Measurements from ENCODE around the gene GMDS. TPM values are rescaled to one million over a fixed set of nuclear protein-coding genes. Genes with fewer than 3 reads are reported as not detected.

GMDS gene
- total and polyA plus RNA-seq, 9 donors, result 6.6 to 20.6 (median 11.0) TPM

DNA sequence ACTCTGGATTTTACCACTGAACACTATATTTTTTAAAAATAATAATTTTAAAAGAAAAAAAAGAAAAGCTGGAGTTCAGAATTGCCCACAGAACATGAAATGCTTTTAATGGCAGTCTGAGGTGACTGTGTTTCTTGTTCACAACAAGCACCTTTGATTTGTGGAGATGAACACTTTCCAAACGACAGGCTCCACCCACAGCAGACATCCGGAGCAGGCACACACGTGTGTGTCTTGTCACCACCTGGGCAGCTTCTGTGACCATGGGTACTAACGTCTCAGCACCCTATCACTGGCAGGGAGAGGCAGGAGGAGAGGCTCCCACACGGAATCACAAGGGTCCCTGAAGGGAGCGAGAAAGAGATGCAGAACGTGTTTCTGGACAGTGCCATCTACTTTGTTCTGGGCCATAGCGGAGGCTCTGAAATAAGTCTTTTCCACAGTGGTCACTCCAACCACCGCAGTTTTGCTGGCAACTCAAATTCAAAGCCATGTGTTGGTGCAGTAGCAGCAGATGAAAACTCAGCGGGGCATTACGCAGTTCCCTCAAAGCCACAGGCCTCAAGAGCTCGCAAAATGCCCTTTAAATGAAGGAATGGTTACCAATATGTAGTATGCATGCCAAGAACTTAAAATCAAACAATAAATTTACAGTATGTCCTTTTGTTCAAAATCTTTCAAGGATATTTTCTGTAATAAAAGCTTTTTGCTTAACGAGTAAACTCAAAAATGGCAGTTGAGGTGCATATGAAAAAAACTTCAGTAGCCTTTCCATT is 393.5 kb downstream of the GMDS start:
- 85 to 90% (median 90%) methylated on average over 13 of the region's 13 CpGs for WGBS, 3 donors
- no peak for DNase-seq
- TF ChIP-seq, protein P1, sequence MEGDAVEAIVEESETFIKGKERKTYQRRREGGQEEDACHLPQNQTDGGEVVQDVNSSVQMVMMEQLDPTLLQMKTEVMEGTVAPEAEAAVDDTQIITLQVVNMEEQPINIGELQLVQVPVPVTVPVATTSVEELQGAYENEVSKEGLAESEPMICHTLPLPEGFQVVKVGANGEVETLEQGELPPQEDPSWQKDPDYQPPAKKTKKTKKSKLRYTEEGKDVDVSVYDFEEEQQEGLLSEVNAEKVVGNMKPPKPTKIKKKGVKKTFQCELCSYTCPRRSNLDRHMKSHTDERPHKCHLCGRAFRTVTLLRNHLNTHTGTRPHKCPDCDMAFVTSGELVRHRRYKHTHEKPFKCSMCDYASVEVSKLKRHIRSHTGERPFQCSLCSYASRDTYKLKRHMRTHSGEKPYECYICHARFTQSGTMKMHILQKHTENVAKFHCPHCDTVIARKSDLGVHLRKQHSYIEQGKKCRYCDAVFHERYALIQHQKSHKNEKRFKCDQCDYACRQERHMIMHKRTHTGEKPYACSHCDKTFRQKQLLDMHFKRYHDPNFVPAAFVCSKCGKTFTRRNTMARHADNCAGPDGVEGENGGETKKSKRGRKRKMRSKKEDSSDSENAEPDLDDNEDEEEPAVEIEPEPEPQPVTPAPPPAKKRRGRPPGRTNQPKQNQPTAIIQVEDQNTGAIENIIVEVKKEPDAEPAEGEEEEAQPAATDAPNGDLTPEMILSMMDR (IDR thresholded peaks at IDR 0.05), result no peak
- TF ChIP-seq POLR2A (IDR thresholded peaks at IDR 0.05) (no peak), EP300 (IDR thresholded peaks at IDR 0.05) (no peak)
- intact Hi-C loops (cut with DNase I), result no loop called here
- Histone ChIP-seq H3K9me3 (no peaks in the 10 kb centered on the region), H3K36me3 (no peaks in the 10 kb centered on the region), H3K4me1 (ENCODE audit: insufficient read depth) (peaks cover 4% of the 10 kb centered on the region), H3K27ac (no peak overlapping the region), H3K4me3 (no peak overlapping the region), H3K27me3 (no peaks in the 10 kb centered on the region)

DNA sequence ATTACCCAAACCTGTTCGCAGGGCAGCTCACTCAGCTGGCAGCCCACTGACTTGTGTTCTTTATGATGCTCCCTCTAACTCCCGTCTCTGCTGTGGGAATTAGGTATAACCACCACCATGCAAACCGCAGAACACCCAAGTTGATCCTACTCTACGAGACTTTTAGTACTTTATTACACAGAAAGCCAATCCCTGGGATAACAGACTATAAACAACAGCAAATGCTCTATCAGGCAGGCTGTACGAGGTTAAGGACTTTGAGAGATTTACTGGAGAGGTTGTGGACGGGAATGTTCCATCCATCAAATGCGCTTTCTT is 394.6 kb downstream of the GMDS start:
- intact Hi-C loops (cut with DNase I), result no loop called here
- whole genome bisulfite sequencing, 3 donors, result 12 to 41% (median 28%) methylated on average over 7 of the region's 7 CpGs
- no peak for DNase-seq
- H3K9me3 ChIP-seq, result no peaks in the 10 kb centered on the region
- TF ChIP-seq EP300 (IDR thresholded peaks at IDR 0.05), result no peak
- TF ChIP-seq, protein P1 (IDR thresholded peaks at IDR 0.05), result no peak
- no peak for TF ChIP-seq POLR2A (IDR thresholded peaks at IDR 0.05)
- no peak overlapping the region for H3K4me3 ChIP-seq
- peaks cover 4% of the 10 kb centered on the region for H3K4me1 ChIP-seq (ENCODE audit: insufficient read depth)
- H3K27ac ChIP-seq, result no peak overlapping the region
- no peaks in the 10 kb centered on the region for H3K27me3 ChIP-seq
- H3K36me3 ChIP-seq, result no peaks in the 10 kb centered on the region

DNA sequence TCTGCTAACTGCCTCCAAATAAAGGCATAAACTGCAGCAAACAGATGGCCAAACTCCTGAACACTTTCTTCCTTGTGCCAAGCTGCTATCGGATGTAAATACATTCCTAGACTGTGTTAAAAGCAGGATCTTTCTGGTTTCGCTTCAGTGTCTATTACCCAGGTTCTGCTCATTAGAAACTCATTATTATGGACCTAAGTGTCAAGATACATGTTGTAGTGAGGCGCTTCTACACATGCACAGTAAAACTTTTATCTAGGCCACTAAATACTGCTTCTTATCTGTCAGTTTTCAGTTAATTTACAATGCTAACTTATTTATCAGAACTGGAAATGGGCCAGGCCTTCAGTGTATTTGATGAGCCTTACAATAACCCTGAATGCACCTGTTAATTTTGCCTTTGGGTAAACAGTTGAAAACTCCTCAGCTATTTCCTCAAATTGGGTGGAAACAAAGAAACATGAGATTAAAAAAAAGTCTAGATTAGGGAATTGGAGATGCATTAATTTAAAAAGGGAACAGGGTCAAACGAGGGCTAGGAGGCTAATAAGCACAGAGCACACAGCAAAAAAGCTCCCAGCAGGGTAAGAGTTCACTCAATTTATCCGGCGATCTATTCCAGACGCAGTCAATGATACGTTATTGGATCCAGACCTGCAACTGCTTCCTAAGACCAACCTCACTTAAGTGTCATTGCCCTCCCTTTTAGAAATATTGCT is 395.1 kb downstream of the GMDS start:
- H3K4me3 ChIP-seq, result no peak overlapping the region
- no peaks in the 10 kb centered on the region for H3K36me3 ChIP-seq
- TF ChIP-seq EP300 (IDR thresholded peaks at IDR 0.05) (no peak), POLR2A (IDR thresholded peaks at IDR 0.05) (no peak)
- TF ChIP-seq, protein P1 (IDR thresholded peaks at IDR 0.05), result no peak
- peaks cover 4% of the 10 kb centered on the region for H3K4me1 ChIP-seq (ENCODE audit: insufficient read depth)
- WGBS, 3 donors, result 27 to 50% (median 45%) methylated on average over 8 of the region's 8 CpGs
- no peaks in the 10 kb centered on the region for H3K27me3 ChIP-seq
- no peaks in the 10 kb centered on the region for H3K9me3 ChIP-seq
- H3K27ac ChIP-seq, result no peak overlapping the region
- intact Hi-C loops (cut with DNase I), result no loop called here
- DNase-seq, result no peak

DNA sequence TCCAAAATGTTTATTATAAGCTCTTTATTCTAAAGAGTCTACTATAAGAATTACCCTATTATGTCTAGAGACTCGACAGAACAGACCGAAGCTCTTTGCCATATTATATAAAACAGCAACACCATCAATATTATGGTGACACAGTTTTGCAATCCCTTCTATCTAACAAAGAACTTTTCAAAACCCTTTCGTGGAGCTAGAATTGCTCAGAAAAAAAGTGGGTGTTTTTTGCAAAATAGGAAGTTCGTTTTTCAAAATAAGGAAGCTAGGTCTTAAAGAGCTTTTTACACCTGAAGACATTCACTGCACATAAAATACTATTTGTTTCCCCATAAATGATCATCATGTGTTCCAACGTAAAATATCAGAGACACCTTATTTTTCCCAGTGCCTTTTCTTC is 395.7 kb downstream of the GMDS start:
- intact Hi-C loops (cut with DNase I), result no loop called here

More for the DNA sequence above, 395.7 kb downstream of the GMDS start:
- H3K9me3 ChIP-seq, result no peaks in the 10 kb centered on the region
- no peak overlapping the region for H3K27ac ChIP-seq
- no peak for TF ChIP-seq EP300 (IDR thresholded peaks at IDR 0.05)
- no peak for TF ChIP-seq POLR2A (IDR thresholded peaks at IDR 0.05)
- TF ChIP-seq, protein P1 (IDR thresholded peaks at IDR 0.05), result no peak
- H3K4me3 ChIP-seq, result no peak overlapping the region
- peaks cover 4% of the 10 kb centered on the region for H3K4me1 ChIP-seq (ENCODE audit: insufficient read depth)
- no peak for DNase-seq
- no peaks in the 10 kb centered on the region for H3K27me3 ChIP-seq
- no peaks in the 10 kb centered on the region for H3K36me3 ChIP-seq
- 54 to 70% (median 59%) methylated on average over 5 of the region's 5 CpGs for WGBS, 3 donors

All from ovary (tissue), 9 donors.